Measurements from ENCODE around the gene KEAP1.

DNA sequence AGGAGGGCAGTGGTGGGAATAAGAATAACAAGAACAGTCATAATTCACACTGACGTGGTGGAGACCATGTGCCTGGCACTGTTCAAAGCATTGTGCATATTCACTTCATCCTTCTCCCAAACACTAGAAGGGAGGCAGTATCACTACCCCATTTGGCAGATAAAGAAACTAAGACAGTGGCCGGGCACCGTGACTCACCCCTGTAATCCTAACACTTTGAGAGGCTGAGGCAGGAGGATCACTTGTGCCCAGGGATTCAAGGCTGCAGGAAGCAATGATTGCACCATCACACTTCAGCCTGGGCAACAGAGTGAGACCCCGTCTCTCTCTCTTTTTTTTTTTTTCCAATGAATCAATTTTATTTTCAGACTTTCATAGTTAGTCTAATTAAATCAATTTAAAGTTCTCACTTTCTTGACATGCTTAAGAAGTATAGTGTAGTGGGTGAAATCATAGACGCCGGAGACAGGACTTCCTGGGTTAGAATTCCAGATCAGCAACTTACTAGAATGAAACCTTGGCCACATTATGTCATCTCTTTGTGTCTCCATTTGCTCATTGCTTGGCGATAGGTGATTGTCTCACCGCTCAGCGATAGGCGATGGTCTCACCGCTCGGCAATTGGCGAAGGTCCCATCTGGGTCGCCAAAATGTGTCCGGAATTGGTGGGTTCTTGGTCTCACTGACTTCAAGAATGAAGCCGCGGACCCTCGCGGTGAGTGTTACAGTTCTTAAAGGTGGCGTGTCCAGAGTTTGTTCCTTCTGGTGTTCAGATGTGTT lies 35.2 kb upstream of the KEAP1 start:
- TF ChIP-seq POLR2A (IDR thresholded peaks at IDR 0.05) (no peak), POLR2AphosphoS5 (IDR thresholded peaks at IDR 0.05) (no peak)
- TF ChIP-seq, protein P1, sequence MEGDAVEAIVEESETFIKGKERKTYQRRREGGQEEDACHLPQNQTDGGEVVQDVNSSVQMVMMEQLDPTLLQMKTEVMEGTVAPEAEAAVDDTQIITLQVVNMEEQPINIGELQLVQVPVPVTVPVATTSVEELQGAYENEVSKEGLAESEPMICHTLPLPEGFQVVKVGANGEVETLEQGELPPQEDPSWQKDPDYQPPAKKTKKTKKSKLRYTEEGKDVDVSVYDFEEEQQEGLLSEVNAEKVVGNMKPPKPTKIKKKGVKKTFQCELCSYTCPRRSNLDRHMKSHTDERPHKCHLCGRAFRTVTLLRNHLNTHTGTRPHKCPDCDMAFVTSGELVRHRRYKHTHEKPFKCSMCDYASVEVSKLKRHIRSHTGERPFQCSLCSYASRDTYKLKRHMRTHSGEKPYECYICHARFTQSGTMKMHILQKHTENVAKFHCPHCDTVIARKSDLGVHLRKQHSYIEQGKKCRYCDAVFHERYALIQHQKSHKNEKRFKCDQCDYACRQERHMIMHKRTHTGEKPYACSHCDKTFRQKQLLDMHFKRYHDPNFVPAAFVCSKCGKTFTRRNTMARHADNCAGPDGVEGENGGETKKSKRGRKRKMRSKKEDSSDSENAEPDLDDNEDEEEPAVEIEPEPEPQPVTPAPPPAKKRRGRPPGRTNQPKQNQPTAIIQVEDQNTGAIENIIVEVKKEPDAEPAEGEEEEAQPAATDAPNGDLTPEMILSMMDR (IDR thresholded peaks at IDR 0.05) = no peak

All from suprapubic skin (tissue), 4 donors.